ENCODE data around the gene TBRG4.

TBRG4 gene

DNA sequence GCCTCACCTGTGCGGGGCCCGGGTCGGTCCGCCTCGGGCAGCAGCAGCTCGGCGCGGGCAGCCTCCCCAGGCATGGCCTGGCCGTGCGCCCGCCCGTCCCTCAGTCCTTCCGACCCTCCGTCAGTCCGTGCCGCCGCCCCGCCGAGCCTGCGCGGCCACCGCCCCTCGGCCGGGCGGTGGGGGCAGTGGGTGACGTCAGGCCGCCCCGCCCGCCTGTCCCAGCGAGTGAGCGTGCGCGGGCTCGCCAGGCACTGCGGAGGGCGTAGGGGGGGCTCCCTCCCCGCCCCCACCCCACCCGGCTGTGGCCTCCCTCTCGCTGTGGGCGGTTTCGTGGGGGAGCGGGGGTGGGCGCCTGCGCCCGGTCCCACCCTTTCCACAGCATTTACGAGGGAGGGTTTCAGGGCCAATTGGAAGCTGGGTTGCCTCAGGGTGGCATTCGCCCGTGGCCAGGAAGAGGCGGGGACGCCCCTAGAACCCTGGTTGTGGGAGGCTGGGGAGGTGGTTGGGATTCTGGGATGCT is 22.6 kb downstream of the TBRG4 start, which contains the start of gene NACAD:
Gene NACAD, minus strand, starts transcription at position 149 of the 520 bp plus-strand sequence. Its CDS starts 75 bp downstream, at position 74.
- DNase-seq (ENCODE audit: low spot score) = peak; percentile 95

DNA sequence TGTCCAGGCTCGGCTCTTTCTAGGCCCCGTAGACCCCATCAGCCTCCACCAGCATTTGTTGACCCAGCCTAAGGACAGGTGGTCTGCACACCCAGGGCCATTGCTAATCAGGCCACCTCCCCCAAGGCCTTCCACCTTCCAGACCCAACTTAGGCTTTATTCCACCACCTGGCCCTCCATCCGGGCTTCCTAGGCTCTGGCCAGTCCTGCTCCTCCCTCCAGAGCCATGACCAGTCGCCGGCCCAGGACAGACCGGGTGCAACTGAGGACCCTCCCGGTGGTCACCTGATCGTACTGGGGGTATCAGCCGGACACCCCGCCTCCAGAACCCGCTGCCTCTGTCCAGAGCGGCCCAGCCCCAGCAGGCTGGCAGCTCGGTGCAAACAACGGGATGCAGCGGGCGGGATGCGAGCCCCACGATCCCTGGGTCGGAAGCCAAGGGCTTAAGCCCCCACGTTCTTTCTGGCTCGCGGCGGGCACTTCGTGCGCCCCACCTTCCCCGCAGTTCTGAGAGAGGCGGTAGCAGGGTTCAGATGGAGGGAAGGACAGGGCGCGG is 23.3 kb downstream of the TBRG4 start:
- DNase-seq (ENCODE audit: low spot score) = no peak

DNA sequence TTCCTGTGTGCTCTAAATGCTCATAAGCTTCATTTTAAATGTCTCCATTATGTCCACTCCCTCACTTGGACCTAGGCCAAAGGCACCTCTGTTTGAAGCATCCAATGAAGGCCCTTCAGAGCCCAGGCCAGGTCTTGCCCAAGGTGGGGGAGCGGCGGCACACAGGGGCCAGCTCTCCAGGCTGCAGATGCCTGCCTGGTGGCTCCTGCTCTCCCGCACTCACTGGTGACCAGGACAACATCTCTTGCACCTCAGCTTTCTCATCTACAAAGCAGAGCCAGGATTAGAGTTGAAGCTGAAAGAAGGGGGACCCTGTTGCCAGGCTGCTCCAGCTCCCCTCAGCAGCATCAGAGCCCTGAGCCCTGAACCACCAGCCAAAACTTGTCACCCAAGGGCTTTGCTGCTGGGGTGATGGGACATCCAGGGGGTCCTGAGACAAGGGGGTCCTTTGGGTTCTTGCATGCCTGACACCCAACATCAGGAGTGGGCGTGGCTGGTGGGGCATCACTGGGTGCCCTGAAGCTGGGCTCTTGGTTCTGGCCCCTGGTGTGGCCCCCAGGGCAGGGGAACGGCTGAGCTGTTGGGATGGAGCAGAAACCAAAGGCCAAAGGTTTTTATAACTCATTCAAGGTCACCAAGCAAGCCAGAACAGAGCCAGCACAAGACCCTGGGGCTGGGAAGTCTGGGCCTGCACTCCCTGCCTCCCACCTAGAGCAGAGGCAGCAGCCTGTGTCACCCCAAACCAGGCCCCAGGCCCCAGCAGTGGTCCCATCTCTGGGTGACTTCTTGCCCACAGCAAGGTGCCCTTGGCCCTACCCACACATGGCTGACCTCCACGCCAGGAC is 24.0 kb downstream of the TBRG4 start:
- no peak for DNase-seq (ENCODE audit: low spot score)

DNA sequence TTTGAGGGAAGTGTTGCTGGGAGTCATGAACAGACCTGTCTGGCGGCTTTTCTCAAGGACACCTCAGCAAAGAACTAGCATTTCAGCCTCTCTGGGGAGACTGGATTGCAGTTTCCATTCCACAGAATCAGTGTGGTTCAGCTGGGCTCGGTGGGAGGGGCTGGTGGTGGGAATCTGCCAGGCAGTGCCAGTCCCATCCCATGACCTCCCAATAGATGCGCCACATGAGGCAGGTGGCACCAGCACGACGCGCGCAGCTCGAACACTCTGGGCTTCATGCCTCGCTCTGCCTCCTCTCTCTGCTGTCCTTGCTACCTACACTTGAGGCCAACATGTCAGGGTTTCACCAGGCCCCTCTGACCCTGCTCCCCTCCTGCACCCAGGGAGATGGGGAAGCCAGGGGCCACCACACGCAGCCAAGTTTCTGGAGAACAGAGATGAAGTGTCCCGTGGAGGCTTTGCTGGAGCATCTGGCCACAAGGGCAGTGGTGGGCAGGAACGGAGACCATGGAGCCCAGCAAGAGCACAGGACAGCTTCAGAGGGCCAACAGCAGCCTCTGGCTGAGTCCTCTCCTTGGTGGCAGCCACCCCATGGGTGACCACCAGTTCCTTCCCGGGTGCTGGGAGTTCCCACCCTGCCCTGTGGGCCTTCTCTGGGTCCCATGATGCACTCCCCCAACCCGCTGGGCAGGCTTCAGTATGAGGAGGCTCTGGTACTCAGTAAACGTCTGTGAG is 25.0 kb downstream of the TBRG4 start:
- DNase-seq (ENCODE audit: low spot score) = peak; percentile 82

DNA sequence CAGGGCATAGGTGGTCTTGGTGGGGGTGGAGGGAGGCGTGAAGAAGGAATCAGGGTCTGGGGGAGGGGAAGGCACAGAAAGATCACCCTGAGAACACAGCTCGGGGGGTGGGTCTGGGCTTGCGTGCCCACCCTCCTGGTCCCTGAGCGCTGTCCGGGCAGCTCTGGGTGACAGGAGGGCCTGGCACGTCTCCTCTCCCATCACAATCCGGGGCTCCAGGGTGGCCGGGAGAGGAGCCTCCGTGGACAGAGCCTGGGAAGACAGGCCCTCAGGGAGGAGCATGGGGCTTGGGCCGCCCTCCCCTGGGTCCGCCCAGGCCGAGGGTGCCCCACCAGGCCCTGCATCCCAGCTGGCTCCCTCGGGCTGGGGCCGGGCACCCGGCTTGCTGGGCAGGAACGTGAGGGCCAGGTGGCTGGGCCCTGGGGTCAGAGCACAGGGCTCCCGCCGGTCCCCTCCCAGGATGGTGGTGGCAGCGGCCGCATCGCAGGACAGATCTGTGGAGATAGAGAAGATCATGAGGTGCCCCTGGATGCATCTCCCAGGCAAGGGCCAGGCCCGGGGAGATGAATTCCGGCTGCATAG is 25.8 kb downstream of the TBRG4 start:
- no peak for DNase-seq (ENCODE audit: low spot score)

DNA sequence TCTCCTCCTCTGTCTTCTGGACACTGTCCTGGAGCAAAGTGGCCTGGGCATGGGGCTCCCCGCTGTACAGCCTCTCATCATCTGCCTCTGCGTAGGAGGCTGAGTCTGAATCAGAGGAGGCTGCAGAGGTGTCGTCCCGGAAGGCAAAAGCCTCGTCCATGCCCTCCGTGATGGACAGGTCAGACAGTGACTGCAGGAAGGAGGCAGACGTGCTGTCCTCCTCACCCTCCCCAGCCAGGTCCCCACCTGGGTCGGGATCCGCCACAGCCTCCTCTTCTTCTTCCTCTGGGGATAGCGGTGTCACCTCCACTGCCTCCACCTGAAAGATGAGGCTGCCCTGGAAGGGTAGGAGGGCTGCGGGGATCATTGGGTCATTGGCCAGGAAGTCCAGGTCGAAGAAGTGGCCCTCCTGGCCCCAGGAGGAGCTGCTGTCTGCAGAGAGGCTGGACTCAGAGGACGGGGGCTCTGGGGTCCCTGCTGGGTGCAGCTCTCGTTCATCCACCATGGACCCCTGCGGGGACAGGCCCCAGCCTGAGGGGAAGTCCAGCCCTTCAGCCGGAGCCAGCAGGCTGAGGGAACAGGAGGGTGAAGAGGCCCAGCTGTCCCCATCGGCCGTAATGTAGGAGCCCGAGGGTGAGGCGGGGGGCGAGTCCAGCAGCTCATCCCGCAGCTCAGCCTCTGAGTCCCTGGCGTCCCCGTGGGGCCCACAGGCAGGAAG is 26.4 kb downstream of the TBRG4 start:
- DNase-seq (ENCODE audit: low spot score) = no peak

DNA sequence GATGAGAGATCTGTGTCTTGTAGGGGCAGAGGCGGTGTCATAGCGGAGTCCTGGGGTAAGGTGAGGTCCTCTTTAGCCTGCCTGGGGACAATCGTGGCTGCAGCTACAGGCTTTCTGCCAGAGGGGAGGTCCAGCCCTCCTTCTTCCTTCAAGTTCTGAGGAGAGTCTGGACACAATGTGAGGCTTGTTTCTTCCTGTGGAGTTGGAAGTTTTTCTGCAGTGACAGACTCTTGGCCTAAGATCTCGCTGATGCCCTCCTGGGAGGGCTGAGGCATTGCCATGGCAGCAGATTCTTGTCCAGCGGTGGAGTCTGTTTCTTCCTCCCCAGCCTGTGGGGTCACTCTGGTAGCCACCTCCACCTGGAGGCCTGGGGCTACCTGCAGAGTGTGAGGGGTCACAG is 27.2 kb downstream of the TBRG4 start:
- no peak for DNase-seq (ENCODE audit: low spot score)

DNA sequence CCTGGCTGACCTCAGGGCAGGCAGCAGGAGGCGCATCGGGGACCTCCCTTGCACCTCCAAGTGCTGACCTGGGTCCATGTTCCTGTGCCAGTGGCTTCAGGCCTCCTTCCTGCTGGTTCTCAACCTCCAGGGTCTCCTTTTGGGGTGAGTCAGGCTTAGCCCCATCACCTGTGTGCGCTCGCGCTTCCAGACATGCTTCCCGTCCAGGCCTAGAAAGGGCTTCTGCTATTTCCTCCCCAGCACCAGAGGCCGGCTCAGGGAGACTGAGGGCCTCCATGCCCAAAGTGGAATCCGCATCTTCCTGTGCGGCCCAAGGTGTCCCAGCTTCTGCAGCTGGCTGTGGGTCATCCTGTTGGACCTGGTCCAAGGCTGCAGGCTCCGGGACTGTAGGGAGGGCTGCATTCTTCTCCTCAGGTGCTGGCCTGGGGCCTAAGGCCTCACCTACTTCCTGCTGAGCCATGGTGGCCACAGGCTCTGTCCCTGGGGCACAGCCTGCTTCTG is 28.6 kb downstream of the TBRG4 start:
- no peak for DNase-seq (ENCODE audit: low spot score)

DNA sequence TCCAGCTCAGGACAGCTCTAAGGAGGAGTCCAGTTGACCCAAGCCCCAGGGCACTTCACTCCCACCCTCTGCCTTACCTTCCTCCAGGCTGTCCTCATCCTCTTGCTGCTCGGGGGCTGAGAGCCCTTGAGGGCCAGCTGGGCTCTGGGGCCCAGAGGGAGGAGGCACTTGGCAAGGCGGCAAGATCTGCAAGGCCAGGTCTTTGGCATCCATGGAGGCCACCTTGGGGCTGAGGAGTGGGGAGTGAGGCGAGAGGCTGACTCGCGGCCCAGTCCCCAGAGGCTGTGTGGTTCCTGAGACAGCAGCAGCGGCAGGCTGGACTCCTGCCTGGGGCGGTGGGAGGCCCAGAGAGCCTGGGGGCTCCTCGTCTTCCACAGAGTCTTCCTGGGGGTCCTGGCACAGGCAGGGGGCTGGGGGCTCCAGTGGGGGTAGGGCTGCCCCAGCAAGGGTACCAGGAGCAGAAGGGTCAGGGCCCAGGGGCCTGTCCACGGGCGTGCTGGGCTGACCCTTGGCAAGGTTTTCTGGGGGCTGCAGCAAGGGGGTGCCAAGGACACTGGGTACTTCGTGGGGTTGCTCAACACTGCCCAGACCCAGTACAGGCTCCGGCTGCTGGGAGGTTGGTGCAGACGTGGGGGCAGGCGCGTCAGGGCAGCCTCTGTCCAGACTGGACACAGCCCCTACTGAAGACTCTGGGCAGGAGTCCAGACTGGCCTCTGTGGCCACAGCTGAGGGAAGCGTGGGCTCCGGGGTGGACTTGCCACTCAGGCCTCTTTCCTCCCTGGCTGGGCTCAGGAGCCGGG is 29.3 kb downstream of the TBRG4 start:
- peak; percentile 83 for DNase-seq (ENCODE audit: low spot score)

DNA sequence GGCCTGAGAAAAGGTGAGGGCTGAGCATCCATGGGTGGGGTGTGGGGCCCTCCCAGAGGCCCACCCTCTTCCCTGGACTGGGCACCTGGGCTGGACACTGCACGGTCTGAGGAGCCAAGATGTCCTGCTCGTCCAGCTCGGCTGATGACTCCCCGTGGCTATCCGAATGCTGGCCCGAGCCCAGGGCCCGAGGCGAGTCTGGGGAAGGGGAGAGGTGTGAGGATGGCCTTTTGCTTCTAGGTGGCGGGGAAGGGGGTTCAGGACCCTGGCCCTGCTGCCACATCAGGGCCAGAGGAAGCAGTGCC is 29.9 kb downstream of the TBRG4 start:
- no peak for DNase-seq (ENCODE audit: low spot score)

DNA sequence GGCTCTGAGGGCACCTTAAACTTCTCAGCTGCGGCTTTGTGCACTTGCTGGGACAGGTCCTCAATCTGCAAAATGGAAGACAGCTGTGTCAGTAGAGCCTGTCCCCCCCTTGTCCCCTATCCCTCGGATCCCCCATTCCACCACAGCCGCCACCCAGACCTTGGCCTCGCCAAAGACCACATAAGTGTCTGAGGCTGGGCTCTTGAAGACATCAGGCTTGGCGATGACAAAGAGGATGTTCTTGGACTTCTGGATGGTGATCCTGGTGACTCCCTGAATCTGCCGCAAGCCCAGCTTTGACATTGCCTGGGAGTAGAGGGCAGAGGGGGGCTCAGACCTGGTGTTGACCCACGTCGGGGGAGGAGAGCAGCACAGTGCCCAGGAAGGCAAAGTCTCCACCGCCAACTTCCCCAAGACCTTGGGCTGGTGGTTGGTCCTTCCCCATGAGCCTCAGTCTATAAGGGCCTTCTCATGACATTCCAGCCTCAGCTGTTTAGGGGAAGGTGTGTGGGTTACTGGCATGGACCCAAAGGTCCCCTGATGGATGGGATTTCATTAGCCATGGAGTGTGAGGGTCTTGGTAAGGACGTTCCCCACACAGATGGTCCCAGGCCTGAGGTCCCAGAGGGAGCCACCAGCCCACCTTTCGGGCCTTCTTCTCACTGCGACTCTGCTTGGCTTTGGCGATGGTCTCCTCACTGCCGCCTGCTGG is 30.4 kb downstream of the TBRG4 start:
- DNase-seq (ENCODE audit: low spot score) = no peak

DNA sequence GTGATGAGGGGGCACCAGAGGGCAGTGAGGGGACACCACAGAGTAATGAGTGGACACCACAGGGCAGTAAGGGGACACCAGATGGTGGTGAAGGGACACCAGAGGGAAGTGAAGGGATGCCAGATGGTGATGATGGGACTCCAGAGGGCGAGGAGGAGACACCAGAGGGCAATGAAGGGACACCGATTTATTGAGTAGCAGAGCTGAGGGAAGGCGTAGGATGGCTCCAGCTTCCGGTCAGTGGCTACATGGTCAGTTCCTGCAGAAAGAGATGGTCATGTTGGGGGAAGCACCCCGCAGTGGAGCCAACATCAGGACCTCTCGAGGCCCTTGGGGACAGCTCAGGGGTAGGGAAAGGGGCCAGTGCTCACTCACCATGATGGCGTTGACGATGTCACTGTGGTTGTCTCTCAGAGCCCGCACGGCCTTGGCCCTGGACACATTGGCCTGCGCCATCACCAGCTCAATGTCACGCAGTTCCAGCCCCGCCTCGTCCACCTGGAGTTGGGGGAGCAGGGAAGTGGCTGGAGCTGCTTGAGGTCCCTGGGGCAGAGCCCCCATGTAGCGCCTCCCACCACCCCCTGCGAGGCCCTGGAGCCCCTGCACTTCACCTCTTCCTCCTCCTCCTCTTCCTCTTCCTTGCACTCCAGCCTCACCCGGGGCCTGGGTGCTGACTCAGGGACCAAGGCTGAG is 31.1 kb downstream of the TBRG4 start:
- no peak for DNase-seq (ENCODE audit: low spot score)

DNA sequence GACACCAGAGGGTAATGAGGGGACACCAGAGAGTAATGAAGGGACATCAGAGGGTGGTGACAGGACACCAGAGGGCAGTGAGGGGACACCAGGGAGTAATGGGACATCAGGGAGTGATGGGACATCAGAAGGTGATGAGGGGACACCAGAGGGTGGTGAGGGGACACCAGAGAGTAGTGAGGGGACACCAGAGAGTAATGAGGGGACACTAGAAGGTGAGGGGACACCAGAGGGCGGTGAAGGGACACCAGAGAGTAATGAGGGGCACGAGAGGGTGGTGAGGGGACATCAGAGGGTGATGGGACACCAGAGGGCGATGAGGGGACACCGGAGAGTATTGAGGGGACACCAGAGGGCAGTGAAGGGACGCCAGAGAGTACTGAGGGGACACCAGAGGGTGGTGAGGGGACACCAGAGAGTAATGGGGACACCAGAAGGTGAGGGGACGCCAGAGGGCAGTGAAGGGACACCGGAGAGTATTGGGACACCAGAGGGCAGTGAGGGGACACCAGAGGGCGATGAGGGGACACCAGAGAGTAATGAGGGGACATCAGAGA is 33.3 kb downstream of the TBRG4 start:
- DNase-seq (ENCODE audit: low spot score) = no peak

DNA sequence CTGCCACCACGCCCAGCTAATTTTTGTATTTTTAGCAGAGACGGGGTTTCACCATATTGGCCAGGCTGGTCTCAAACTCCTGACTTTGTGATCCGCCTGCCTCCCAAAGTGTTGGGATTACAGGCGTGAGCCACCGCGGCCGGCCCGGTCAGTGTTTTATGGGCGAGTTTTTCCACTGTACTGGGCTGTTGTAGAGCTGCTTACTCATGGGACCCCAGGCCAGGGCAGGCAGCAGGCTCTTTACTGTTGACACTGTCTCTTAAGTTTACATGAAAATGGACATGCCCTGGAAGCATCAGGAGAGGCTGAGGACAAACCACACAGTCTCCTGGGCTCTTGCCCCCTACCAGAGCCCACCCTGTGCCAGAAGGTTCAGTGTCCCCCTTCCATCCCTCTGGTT is 33.9 kb downstream of the TBRG4 start:
- DNase-seq (ENCODE audit: low spot score) = no peak

DNA sequence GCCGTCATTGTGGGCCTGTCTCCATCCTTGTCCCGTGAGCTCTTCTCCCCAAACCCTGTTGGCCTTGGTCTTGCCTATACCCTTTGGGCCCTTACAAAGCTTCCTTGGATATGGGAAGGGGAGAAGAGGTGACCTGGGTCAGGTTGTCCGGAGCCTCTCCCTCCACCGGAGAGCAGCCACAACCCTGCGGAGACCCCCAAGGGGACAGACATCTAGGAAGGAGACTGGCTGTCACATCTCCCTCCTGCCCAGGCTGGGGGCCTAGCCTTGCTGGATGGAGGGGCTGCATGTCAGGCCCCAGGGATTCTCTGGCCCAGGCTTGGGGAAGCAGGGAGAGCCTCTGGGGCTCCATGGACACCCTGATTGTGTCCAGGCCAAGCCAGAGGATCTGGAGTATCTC is 34.6 kb downstream of the TBRG4 start:
- no peak for DNase-seq (ENCODE audit: low spot score)

DNA sequence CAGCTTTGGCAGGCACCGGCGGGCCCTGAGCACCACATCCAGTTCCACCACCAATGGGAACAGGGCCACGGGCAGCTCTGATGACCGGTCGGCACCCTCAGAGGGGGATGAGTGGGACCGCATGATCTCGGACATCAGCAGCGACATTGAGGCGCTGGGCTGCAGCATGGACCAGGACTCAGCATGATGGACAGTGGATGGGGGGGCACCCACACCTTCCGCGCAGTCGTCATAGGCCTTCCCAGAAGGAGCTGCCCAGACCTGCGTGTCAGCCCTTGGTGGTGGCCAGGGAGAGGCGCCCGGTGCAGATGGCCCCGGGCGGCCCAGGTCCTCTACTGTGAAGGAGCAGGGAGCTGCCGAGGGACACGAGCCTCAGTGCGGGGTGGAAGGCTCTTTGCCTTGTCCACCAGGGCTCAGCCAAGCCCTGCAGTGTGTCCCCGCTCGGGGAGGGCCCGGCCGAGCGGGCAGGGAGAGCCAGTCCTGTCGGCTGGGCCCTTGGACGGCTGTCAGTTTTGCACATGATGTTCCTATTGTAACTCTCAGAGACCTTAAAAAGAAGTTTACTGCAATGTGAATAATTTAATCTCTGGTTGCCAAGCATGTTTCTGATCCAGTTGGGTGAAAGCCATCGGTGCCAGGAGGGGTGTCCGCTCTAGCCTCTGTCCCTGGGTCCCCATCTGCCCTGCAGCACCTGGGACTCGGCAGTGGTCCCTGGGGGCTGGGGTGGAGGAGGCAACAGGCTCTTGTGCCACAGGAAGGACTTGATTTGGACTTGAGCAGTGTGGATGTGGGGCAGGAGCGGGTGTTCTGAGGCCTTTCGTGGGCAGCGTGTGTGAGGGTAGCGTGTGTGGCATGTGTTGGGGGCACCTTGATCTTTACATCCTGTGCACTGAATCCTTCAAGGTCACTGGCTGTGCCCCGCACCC is 35.4 kb downstream of the TBRG4 start:
- no peak for DNase-seq (ENCODE audit: low spot score)

DNA sequence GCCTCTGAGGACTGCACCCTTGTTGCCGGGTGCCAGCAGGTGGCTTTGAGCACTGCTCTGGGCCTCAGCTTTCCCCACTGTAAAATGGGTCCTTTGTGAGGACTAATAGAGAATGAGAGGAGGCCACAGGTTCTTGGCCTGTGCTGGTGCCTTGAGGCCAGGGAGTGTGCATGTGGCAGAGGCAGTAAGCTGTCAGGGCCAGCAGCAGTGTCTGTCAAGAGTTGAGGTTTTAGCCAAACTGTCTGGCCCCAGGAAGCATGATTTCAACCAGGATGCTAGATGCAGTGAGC is 36.2 kb downstream of the TBRG4 start:
- no peak for DNase-seq (ENCODE audit: low spot score)

Data from pons (tissue), 1 donor.